ENCODE results near the gene RNF5.

RNF5 gene

GRCh38 chr6:32198345-32198696, 20.1 kb downstream of the RNF5 start:
- H3K36me3 ChIP-seq (ENCODE audit: control insufficient read depth in 2 of 2, insufficient read depth in 1 of 2, low read length in 2 of 2): no peaks in the 10 kb centered on the region
- CTCF ChIA-PET: interaction anchor here (0.6 kb wide), 1 partner anchor 48 kb away, joined by 5 read pairs; no protein-coding TSS in a partner anchor
- H3K4me1 ChIP-seq (ENCODE audit: control insufficient read depth, insufficient read depth, low read length): peaks cover 5% of the 10 kb centered on the region
- POLR2A ChIA-PET: interaction anchor here (1.5 kb wide), 2 partner anchors 68 to 774 kb away, joined by 4 to 5 read pairs; partner anchors contain the start of gene FKBPL
- no peaks in the 10 kb centered on the region for H3K9me3 ChIP-seq (ENCODE audit: control insufficient read depth, insufficient read depth, low read depth, low read length)
- no peak overlapping the region for H3K27ac ChIP-seq (ENCODE audit: extremely low read depth, low read depth, low read length)
- TF ChIP-seq ZNF501 (tag by site-specific recombination; IDR thresholded peaks at IDR 0.05) (no peak), ZNF664 (tag by site-specific recombination; IDR thresholded peaks at IDR 0.05) (no peak), PBX3 (CRISPR knock-in tag; IDR thresholded peaks at IDR 0.05) (no peak), HOXD13 (CRISPR knock-in tag; IDR thresholded peaks at IDR 0.05; ENCODE audit: borderline replicate concordance) (no peak), TSHZ1 (tag by site-specific recombination; IDR thresholded peaks at IDR 0.05; ENCODE audit: borderline replicate concordance) (no peak), ZNF354C (tag by site-specific recombination; IDR thresholded peaks at IDR 0.05; ENCODE audit: borderline replicate concordance, low read depth) (no peak), SETDB1 (IDR thresholded peaks at IDR 0.05; ENCODE audit: insufficient read length, low read length) (no peak), ZNF621 (tag by site-specific recombination; IDR thresholded peaks at IDR 0.05) (no peak), ZNF596 (tag by site-specific recombination; IDR thresholded peaks at IDR 0.05) (no peak), HOXC10 (CRISPR knock-in tag; IDR thresholded peaks at IDR 0.05) (no peak), ZNF623 (tag by site-specific recombination; IDR thresholded peaks at IDR 0.05) (no peak), YY1 (tag by site-specific recombination; IDR thresholded peaks at IDR 0.05) (no peak), ZNF837 (tag by site-specific recombination; IDR thresholded peaks at IDR 0.05) (no peak)
- TF ChIP-seq, protein P1, sequence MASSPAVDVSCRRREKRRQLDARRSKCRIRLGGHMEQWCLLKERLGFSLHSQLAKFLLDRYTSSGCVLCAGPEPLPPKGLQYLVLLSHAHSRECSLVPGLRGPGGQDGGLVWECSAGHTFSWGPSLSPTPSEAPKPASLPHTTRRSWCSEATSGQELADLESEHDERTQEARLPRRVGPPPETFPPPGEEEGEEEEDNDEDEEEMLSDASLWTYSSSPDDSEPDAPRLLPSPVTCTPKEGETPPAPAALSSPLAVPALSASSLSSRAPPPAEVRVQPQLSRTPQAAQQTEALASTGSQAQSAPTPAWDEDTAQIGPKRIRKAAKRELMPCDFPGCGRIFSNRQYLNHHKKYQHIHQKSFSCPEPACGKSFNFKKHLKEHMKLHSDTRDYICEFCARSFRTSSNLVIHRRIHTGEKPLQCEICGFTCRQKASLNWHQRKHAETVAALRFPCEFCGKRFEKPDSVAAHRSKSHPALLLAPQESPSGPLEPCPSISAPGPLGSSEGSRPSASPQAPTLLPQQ (tag by site-specific recombination; IDR thresholded peaks at IDR 0.05): no peak
- TF ChIP-seq, protein P2, sequence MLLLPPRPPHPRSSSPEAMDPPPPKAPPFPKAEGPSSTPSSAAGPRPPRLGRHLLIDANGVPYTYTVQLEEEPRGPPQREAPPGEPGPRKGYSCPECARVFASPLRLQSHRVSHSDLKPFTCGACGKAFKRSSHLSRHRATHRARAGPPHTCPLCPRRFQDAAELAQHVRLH (tag by site-specific recombination; IDR thresholded peaks at IDR 0.05): no peak
- no peak overlapping the region for H3K4me3 ChIP-seq (ENCODE audit: low read depth, low read length)

GRCh38 chr6:32198866-32199265, 20.7 kb downstream of the RNF5 start:
- POLR2A ChIA-PET: no interaction called here
- TF ChIP-seq ZNF211 (tag by site-specific recombination; IDR thresholded peaks at IDR 0.05; ENCODE audit: low read depth): no peak
- TF ChIP-seq, protein P3, sequence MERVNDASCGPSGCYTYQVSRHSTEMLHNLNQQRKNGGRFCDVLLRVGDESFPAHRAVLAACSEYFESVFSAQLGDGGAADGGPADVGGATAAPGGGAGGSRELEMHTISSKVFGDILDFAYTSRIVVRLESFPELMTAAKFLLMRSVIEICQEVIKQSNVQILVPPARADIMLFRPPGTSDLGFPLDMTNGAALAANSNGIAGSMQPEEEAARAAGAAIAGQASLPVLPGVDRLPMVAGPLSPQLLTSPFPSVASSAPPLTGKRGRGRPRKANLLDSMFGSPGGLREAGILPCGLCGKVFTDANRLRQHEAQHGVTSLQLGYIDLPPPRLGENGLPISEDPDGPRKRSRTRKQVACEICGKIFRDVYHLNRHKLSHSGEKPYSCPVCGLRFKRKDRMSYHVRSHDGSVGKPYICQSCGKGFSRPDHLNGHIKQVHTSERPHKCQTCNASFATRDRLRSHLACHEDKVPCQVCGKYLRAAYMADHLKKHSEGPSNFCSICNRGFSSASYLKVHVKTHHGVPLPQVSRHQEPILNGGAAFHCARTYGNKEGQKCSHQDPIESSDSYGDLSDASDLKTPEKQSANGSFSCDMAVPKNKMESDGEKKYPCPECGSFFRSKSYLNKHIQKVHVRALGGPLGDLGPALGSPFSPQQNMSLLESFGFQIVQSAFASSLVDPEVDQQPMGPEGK (tag by site-specific recombination; IDR thresholded peaks at IDR 0.05): no peak
- CTCF ChIA-PET: interaction anchor here (0.5 kb wide), 1 partner anchor 669 kb away, joined by 4 read pairs; no protein-coding TSS in a partner anchor

More at GRCh38 chr6:32198866-32199265, 20.7 kb downstream of the RNF5 start:
- no peak overlapping the region for H3K27ac ChIP-seq (ENCODE audit: extremely low read depth, low read depth, low read length)
- H3K4me1 ChIP-seq (ENCODE audit: control insufficient read depth, insufficient read depth, low read length): peaks cover 9% of the 10 kb centered on the region
- no peak overlapping the region for H3K4me3 ChIP-seq (ENCODE audit: low read depth, low read length)
- no peaks in the 10 kb centered on the region for H3K36me3 ChIP-seq (ENCODE audit: control insufficient read depth in 2 of 2, insufficient read depth in 1 of 2, low read length in 2 of 2)
- H3K9me3 ChIP-seq (ENCODE audit: control insufficient read depth, insufficient read depth, low read depth, low read length): no peaks in the 10 kb centered on the region

All from HEK293 (cell line).